ENCODE data around the gene ADI1.

The ADI1 gene

GRCh38 chr2:3476985-3477327 lies 42.4 kb downstream of the ADI1 start:
- no peaks in the 10 kb centered on the region for H3K9me3 ChIP-seq (ENCODE audit: control insufficient read depth, insufficient read depth, low read length)
- no peaks in the 10 kb centered on the region for H3K4me1 ChIP-seq (ENCODE audit: control insufficient read depth, insufficient read depth, low read length)
- no peak overlapping the region for H3K27ac ChIP-seq (ENCODE audit: low read depth, low read length)
- H3K27me3 ChIP-seq (ENCODE audit: control insufficient read depth, insufficient read depth, low read length) = no peaks in the 10 kb centered on the region
- peaks cover 24% of the 10 kb centered on the region; the same call in 1 of the 2 replicates for H3K36me3 ChIP-seq (ENCODE audit: control insufficient read depth, insufficient read depth, low read length)
- no peak overlapping the region for H3K4me3 ChIP-seq (ENCODE audit: low read depth, low read length)
- H3K9ac ChIP-seq (ENCODE audit: low read depth, low read length) = no peak overlapping the region

GRCh38 chr2:3476321-3476984 lies 42.9 kb downstream of the ADI1 start:
- Histone ChIP-seq H3K4me3 (ENCODE audit: low read depth, low read length) (no peak overlapping the region), H3K27ac (ENCODE audit: low read depth, low read length) (no peak overlapping the region), H3K36me3 (ENCODE audit: control insufficient read depth, insufficient read depth, low read length) (peaks cover 24% of the 10 kb centered on the region; the same call in 1 of the 2 replicates)

GRCh38 chr2:3475771-3476170 lies 43.6 kb downstream of the ADI1 start:
- Histone ChIP-seq H3K9me3 (ENCODE audit: control insufficient read depth, insufficient read depth, low read length) (no peaks in the 10 kb centered on the region), H3K4me1 (ENCODE audit: control insufficient read depth, insufficient read depth, low read length) (no peaks in the 10 kb centered on the region), H3K36me3 (ENCODE audit: control insufficient read depth, insufficient read depth, low read length) (peaks cover 26% of the 10 kb centered on the region; the same call in 1 of the 2 replicates), H3K27ac (ENCODE audit: low read depth, low read length) (no peak overlapping the region), H3K4me3 (ENCODE audit: low read depth, low read length) (no peak overlapping the region), H3K27me3 (ENCODE audit: control insufficient read depth, insufficient read depth, low read length) (no peaks in the 10 kb centered on the region), H3K9ac (ENCODE audit: low read depth, low read length) (no peak overlapping the region)

More at GRCh38 chr2:3476321-3476984, 42.9 kb downstream of the ADI1 start:
- Histone ChIP-seq H3K4me1 (ENCODE audit: control insufficient read depth, insufficient read depth, low read length) (no peaks in the 10 kb centered on the region), H3K9ac (ENCODE audit: low read depth, low read length) (no peak overlapping the region), H3K9me3 (ENCODE audit: control insufficient read depth, insufficient read depth, low read length) (no peaks in the 10 kb centered on the region), H3K27me3 (ENCODE audit: control insufficient read depth, insufficient read depth, low read length) (no peaks in the 10 kb centered on the region)

GRCh38 chr2:3472966-3473365 lies 46.4 kb downstream of the ADI1 start:
- H3K4me1 ChIP-seq (ENCODE audit: control insufficient read depth, insufficient read depth, low read length) = no peaks in the 10 kb centered on the region
- H3K4me3 ChIP-seq (ENCODE audit: low read depth, low read length) = no peak overlapping the region
- no peak overlapping the region for H3K9ac ChIP-seq (ENCODE audit: low read depth, low read length)
- H3K36me3 ChIP-seq (ENCODE audit: control insufficient read depth, insufficient read depth, low read length) = peaks cover 32% of the 10 kb centered on the region
- H3K27ac ChIP-seq (ENCODE audit: low read depth, low read length) = no peak overlapping the region
- H3K9me3 ChIP-seq (ENCODE audit: control insufficient read depth, insufficient read depth, low read length) = no peaks in the 10 kb centered on the region
- no peaks in the 10 kb centered on the region for H3K27me3 ChIP-seq (ENCODE audit: control insufficient read depth, insufficient read depth, low read length)

- Histone ChIP-seq H3K4me3 (ENCODE audit: low read depth, low read length) (no peak overlapping the region), H3K9me3 (ENCODE audit: control insufficient read depth, insufficient read depth, low read length) (no peaks in the 10 kb centered on the region), H3K4me1 (ENCODE audit: control insufficient read depth, insufficient read depth, low read length) (no peaks in the 10 kb centered on the region), H3K9ac (ENCODE audit: low read depth, low read length) (no peak overlapping the region), H3K36me3 (ENCODE audit: control insufficient read depth, insufficient read depth, low read length) (peaks cover 35% of the 10 kb centered on the region), H3K27me3 (ENCODE audit: control insufficient read depth, insufficient read depth, low read length) (no peaks in the 10 kb centered on the region), H3K27ac (ENCODE audit: low read depth, low read length) (no peak overlapping the region)
Observed at GRCh38 chr2:3472296-3472695, 47.0 kb downstream of the ADI1 start.

- no peak overlapping the region for H3K4me3 ChIP-seq (ENCODE audit: low read depth, low read length)
- H3K27me3 ChIP-seq (ENCODE audit: control insufficient read depth, insufficient read depth, low read length) = no peaks in the 10 kb centered on the region
- H3K9ac ChIP-seq (ENCODE audit: low read depth, low read length) = no peak overlapping the region
- H3K9me3 ChIP-seq (ENCODE audit: control insufficient read depth, insufficient read depth, low read length) = no peaks in the 10 kb centered on the region
- H3K36me3 ChIP-seq (ENCODE audit: control insufficient read depth, insufficient read depth, low read length) = peaks cover 44% of the 10 kb centered on the region
- H3K4me1 ChIP-seq (ENCODE audit: control insufficient read depth, insufficient read depth, low read length) = no peaks in the 10 kb centered on the region
- no peak overlapping the region for H3K27ac ChIP-seq (ENCODE audit: low read depth, low read length)
Observed at GRCh38 chr2:3470856-3471737, 48.2 kb downstream of the ADI1 start.

GRCh38 chr2:3470166-3470651 lies 49.1 kb downstream of the ADI1 start:
- Histone ChIP-seq H3K9ac (ENCODE audit: low read depth, low read length) (no peak overlapping the region), H3K4me3 (ENCODE audit: low read depth, low read length) (no peak overlapping the region), H3K27me3 (ENCODE audit: control insufficient read depth, insufficient read depth, low read length) (no peaks in the 10 kb centered on the region), H3K27ac (ENCODE audit: low read depth, low read length) (no peak overlapping the region), H3K36me3 (ENCODE audit: control insufficient read depth, insufficient read depth, low read length) (peaks cover 48% of the 10 kb centered on the region), H3K9me3 (ENCODE audit: control insufficient read depth, insufficient read depth, low read length) (no peaks in the 10 kb centered on the region), H3K4me1 (ENCODE audit: control insufficient read depth, insufficient read depth, low read length) (no peaks in the 10 kb centered on the region)

GRCh38 chr2:3469486-3469885 lies 49.8 kb downstream of the ADI1 start:
- H3K9me3 ChIP-seq (ENCODE audit: control insufficient read depth, insufficient read depth, low read length) = no peaks in the 10 kb centered on the region
- no peaks in the 10 kb centered on the region for H3K4me1 ChIP-seq (ENCODE audit: control insufficient read depth, insufficient read depth, low read length)
- no peak overlapping the region for H3K27ac ChIP-seq (ENCODE audit: low read depth, low read length)
- H3K36me3 ChIP-seq (ENCODE audit: control insufficient read depth, insufficient read depth, low read length) = peaks cover 48% of the 10 kb centered on the region
- H3K27me3 ChIP-seq (ENCODE audit: control insufficient read depth, insufficient read depth, low read length) = no peaks in the 10 kb centered on the region
- no peak overlapping the region for H3K9ac ChIP-seq (ENCODE audit: low read depth, low read length)
- no peak overlapping the region for H3K4me3 ChIP-seq (ENCODE audit: low read depth, low read length)

- Histone ChIP-seq H3K4me1 (ENCODE audit: control insufficient read depth, insufficient read depth, low read length) (no peaks in the 10 kb centered on the region), H3K9me3 (ENCODE audit: control insufficient read depth, insufficient read depth, low read length) (no peaks in the 10 kb centered on the region), H3K4me3 (ENCODE audit: low read depth, low read length) (no peak overlapping the region), H3K36me3 (ENCODE audit: control insufficient read depth, insufficient read depth, low read length) (peaks cover 48% of the 10 kb centered on the region), H3K27ac (ENCODE audit: low read depth, low read length) (no peak overlapping the region), H3K9ac (ENCODE audit: low read depth, low read length) (no peak overlapping the region), H3K27me3 (ENCODE audit: control insufficient read depth, insufficient read depth, low read length) (no peaks in the 10 kb centered on the region)
Observed at GRCh38 chr2:3468296-3468988, 50.9 kb downstream of the ADI1 start.

- no peaks in the 10 kb centered on the region for H3K9me3 ChIP-seq (ENCODE audit: control insufficient read depth, insufficient read depth, low read length)
- no peak overlapping the region for H3K9ac ChIP-seq (ENCODE audit: low read depth, low read length)
- H3K27ac ChIP-seq (ENCODE audit: low read depth, low read length) = no peak overlapping the region
- no peaks in the 10 kb centered on the region for H3K27me3 ChIP-seq (ENCODE audit: control insufficient read depth, insufficient read depth, low read length)
- no peak overlapping the region for H3K4me3 ChIP-seq (ENCODE audit: low read depth, low read length)
- no peaks in the 10 kb centered on the region for H3K4me1 ChIP-seq (ENCODE audit: control insufficient read depth, insufficient read depth, low read length)
- peaks cover 48% of the 10 kb centered on the region for H3K36me3 ChIP-seq (ENCODE audit: control insufficient read depth, insufficient read depth, low read length)
Observed at GRCh38 chr2:3467654-3468053, 51.7 kb downstream of the ADI1 start.

All from HUES48 (cell line).